Loucy (cell line): Measurements from ENCODE around the gene MCAT.

Experiments
- EZH2phosphoT487 ChIP-seq: fragments of 200-600 bp; IDR thresholded peaks from 2 replicates; pipeline ENCODE4 v1.6.1; 2018; ENCODE audit warnings: antibody characterized with exemption, mild to moderate bottlenecking, moderate library complexity, borderline replicate concordance
- TF ChIP-seq, protein P1 (sequence below): fragments of 200-600 bp; sonication (generic); conservative IDR thresholded peaks from 2 replicates; pipeline ENCODE4 v1.5.1; 2014; ENCODE audit warnings: mild to moderate bottlenecking, antibody characterized with exemption, low read length

DNA sequence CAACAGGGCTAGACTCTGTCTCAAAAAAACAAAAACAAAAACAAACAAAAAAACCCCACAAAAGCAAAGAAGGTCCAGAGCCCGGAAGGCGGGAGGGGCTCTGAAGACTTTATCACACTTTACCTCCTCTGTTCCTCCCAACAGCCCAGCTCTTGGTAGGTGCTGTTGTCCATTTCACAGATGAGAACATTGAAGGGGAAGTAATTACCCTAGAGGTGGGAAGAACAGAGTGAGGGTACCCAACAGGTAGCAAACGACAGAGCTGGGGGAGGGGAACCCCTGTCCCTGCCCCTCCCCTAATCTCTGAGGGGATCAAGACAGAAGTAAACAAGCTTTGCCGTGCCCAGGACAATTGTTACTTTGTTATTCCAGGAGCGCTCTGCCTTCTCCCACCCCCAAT, 33.7 kb downstream of the MCAT start:
- TF ChIP-seq, protein P1, sequence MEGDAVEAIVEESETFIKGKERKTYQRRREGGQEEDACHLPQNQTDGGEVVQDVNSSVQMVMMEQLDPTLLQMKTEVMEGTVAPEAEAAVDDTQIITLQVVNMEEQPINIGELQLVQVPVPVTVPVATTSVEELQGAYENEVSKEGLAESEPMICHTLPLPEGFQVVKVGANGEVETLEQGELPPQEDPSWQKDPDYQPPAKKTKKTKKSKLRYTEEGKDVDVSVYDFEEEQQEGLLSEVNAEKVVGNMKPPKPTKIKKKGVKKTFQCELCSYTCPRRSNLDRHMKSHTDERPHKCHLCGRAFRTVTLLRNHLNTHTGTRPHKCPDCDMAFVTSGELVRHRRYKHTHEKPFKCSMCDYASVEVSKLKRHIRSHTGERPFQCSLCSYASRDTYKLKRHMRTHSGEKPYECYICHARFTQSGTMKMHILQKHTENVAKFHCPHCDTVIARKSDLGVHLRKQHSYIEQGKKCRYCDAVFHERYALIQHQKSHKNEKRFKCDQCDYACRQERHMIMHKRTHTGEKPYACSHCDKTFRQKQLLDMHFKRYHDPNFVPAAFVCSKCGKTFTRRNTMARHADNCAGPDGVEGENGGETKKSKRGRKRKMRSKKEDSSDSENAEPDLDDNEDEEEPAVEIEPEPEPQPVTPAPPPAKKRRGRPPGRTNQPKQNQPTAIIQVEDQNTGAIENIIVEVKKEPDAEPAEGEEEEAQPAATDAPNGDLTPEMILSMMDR = no peak
- no peak for TF ChIP-seq EZH2phosphoT487
